Muscle of leg (tissue), 11 donors: ENCODE measurements around the gene ESPN. TPM values are rescaled to one million over a fixed set of nuclear protein-coding genes. Genes with fewer than 3 reads are reported as not detected.
A peak's percentile ranks its signal among the peaks of the same experiment; 100 is the strongest.

ENCODE experiments used
- DNase-seq: peaks from one replicate; pipeline ENCODE4 v3.0.0; 2013
- H3K27ac ChIP-seq: one replicate; pipeline ENCODE4 v1.5.1; 2013; ENCODE audit warnings: mild to moderate bottlenecking, low read length, control low read depth
- H3K27me3 ChIP-seq: one replicate; pipeline ENCODE4 v1.6.1; 2013; ENCODE audit warnings: low read length; ENCODE audit not compliant: control insufficient read depth, insufficient read depth
- H3K36me3 ChIP-seq: one replicate; pipeline ENCODE4 v1.6.1; 2013; ENCODE audit warnings: low read length; ENCODE audit not compliant: control insufficient read depth, insufficient read depth
- H3K4me1 ChIP-seq: one replicate; pipeline ENCODE4 v1.6.1; 2013; ENCODE audit warnings: low read length; ENCODE audit not compliant: control insufficient read depth, insufficient read depth
- H3K4me3 ChIP-seq: one replicate; pipeline ENCODE4 v1.5.1; 2013; ENCODE audit warnings: low read length, control low read depth
- H3K9me3 ChIP-seq: replicated peaks from 2 replicates; pipeline ENCODE4 v1.6.1; 2013; ENCODE audit warnings: low read depth, low read length; ENCODE audit not compliant: control insufficient read depth
- WGBS: methylation state at CpG from one replicate; pipeline ENCODE4 v1.1.5; 2013; ENCODE audit warnings: missing lambda C conversion rate; ENCODE audit not compliant: insufficient coverage; 5-methylcytosine and 5-hydroxymethylcytosine counted together
- polyA plus RNA-seq, 8 donors: library from polyadenylated mRNA; unstranded; fragments of 120-200 nt; gene quantifications; one replicate each; pipeline versions ENCODE4 v1.2.1 to v1.2.3, GENCODE V29; 2013; ENCODE audit warnings: inconsistent platforms in 1 of 8, low replicate concordance in 1 of 8; ENCODE audit not compliant: insufficient read length in 8 of 8, insufficient read depth in 1 of 8
- total RNA-seq: library from RNA; stranded (reverse); fragments of 120-200 nt; gene quantifications from one replicate; pipeline ENCODE4 v1.2.4, GENCODE V29; 2013

Gene ESPN
- total and polyA plus RNA-seq, 9 donors = 0.22 to 14.3 (median 1.7) TPM

DNA sequence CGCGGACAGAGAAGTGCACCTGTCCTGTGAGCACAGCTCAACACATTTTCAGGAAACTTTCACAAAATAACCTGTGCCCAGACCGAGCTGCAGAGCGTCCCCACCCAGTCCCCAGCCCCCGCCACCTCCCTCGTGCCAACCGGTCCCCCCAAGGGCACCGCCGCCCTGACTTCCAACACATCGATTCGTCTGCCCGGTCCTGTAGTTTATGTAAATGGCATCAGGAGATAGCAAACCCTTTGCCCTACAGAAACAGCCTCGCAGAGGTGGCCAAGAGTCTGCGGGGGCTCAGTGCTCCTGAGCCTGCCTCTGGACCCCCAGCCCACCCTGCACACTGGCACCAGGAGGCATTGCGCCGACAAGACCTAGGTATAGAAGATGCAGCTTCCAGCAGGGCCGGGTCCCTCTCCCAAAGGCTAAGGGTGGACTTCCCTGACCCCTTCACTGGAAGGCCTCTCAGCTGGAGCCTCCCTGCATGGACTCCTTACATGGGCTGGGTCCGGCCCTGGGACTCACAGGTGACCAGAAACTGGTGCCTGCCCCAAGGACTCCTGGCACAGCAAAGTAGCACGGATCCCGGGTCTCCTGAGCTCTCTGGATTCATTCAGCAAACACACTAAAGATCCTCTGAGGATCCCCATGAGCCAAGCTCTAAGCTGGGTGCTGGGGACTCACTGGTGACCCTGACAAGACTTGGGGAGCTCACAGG lies 73.4 kb downstream of the ESPN start:
- peaks cover 11% of the 10 kb centered on the region for H3K27me3 ChIP-seq
- H3K36me3 ChIP-seq = no peaks in the 10 kb centered on the region
- 62% methylated on average over 9 of the region's 20 CpGs for WGBS
- H3K4me3 ChIP-seq = peak overlapping the region; percentile 60
- no peaks in the 10 kb centered on the region for H3K9me3 ChIP-seq
- H3K4me1 ChIP-seq = peaks cover 77% of the 10 kb centered on the region
- DNase-seq = no peak
- peak overlapping the region; percentile 67 for H3K27ac ChIP-seq

DNA sequence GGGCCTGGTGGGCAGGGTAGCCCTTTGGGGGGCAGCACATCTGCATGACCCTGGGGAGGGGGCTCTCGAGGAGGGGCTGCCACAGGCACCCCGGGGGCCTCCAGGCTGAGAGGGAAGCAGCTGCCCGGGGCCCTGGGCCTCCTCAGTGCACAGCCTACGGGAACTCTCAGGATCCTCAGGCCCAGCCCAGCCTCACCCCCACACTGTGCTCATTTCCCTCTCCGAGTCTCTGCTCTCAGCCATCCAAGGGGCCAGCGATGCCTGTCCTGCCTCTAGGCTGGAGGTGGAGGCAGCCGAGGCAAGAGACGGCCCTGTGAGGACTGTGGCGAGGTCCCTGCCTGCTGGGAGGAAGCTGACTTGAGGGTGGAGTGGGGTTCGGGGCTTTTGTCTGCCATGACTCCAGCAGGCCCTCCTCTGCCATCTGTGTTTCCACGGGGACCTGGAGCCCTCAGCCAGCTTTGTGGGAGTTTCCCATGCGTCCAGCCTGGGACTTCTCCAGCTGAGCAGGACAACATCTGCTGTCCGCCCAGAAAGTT lies 74.1 kb downstream of the ESPN start:
- H3K27ac ChIP-seq = peak overlapping the region; percentile 67
- DNase-seq = peak; percentile 64
- peaks cover 11% of the 10 kb centered on the region for H3K27me3 ChIP-seq
- peaks cover 79% of the 10 kb centered on the region for H3K4me1 ChIP-seq
- no peaks in the 10 kb centered on the region for H3K36me3 ChIP-seq
- 43% methylated on average over 7 of the region's 13 CpGs for WGBS
- no peak overlapping the region for H3K4me3 ChIP-seq
- H3K9me3 ChIP-seq = no peaks in the 10 kb centered on the region

- Histone ChIP-seq H3K4me1 (peaks cover 83% of the 10 kb centered on the region), H3K36me3 (no peaks in the 10 kb centered on the region), H3K4me3 (no peak overlapping the region), H3K9me3 (no peaks in the 10 kb centered on the region), H3K27me3 (peaks cover 11% of the 10 kb centered on the region), H3K27ac (peak overlapping the region; percentile 67)
- DNase-seq = no peak
- WGBS = 91% methylated on average over 1 of the region's 4 CpGs
Measured at GRCh38 chr1:6499296-6499695, 74.7 kb downstream of the ESPN start.

DNA sequence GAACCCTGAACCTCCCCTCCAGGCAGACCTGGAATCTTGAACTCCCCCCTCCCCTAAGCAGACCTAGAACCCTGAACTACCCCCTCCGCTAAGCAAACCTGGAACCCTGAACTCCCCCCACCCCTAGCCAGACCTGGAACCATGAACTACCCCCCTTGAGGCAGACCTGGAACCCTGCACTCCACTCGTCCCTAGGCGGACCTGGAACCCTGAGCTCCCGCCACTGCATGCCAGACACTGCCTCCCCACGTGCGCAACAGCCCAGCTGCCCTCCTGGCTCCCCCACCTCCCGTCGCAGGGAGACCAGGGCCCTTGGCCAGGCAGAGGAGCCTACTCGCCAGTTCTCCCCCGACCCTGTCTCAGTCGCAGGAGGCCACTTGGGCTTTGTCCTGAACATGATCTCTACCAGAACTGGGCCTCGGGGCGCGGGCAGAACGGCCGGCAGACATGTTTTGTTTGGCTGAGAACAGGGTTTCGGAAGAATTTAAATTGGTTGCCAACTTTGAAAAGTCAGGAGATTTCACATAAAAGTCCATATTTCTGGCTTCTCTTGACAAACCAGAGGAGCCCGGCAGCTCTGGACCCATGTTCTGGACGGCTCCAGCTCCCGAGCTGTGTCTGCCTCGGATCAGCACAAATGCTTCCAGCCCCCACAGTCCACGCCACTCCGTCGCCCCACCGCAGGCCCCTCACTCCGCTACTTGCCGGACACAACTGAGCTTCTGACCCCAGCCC lies 76.1 kb downstream of the ESPN start:
- no peaks in the 10 kb centered on the region for H3K36me3 ChIP-seq
- no peak for DNase-seq
- 61% methylated on average over 21 of the region's 27 CpGs for WGBS
- no peaks in the 10 kb centered on the region for H3K9me3 ChIP-seq
- H3K27ac ChIP-seq = peak overlapping the region; percentile 3
- H3K4me3 ChIP-seq = no peak overlapping the region
- peaks cover 86% of the 10 kb centered on the region for H3K4me1 ChIP-seq
- H3K27me3 ChIP-seq = peaks cover 11% of the 10 kb centered on the region

- no peaks in the 10 kb centered on the region for H3K36me3 ChIP-seq
- no peaks in the 10 kb centered on the region for H3K9me3 ChIP-seq
- 80% methylated on average over 8 of the region's 10 CpGs for WGBS
- peaks cover 85% of the 10 kb centered on the region for H3K4me1 ChIP-seq
- peaks cover 8% of the 10 kb centered on the region for H3K27me3 ChIP-seq
- no peak for DNase-seq
- no peak overlapping the region for H3K4me3 ChIP-seq
- peak overlapping the region; percentile 39 for H3K27ac ChIP-seq
Measured at GRCh38 chr1:6501279-6501813, 76.8 kb downstream of the ESPN start.

GRCh38 chr1:6502000-6502891 lies 77.7 kb downstream of the ESPN start:
- peak overlapping the region; percentile 76 for H3K27ac ChIP-seq
- peaks cover 87% of the 10 kb centered on the region for H3K4me1 ChIP-seq
- no peaks in the 10 kb centered on the region for H3K9me3 ChIP-seq
- peaks cover 2% of the 10 kb centered on the region for H3K27me3 ChIP-seq
- DNase-seq = peak; percentile 91
- 58% methylated on average over 25 of the region's 31 CpGs for WGBS
- no peak overlapping the region for H3K4me3 ChIP-seq
- H3K36me3 ChIP-seq = no peaks in the 10 kb centered on the region

- Histone ChIP-seq H3K27ac (no peak overlapping the region), H3K9me3 (no peaks in the 10 kb centered on the region), H3K27me3 (no peaks in the 10 kb centered on the region), H3K4me3 (no peak overlapping the region), H3K36me3 (no peaks in the 10 kb centered on the region), H3K4me1 (peaks cover 89% of the 10 kb centered on the region)
- DNase-seq = no peak
- 69% methylated on average over 12 of the region's 20 CpGs for WGBS
Measured at GRCh38 chr1:6503884-6504602, 79.5 kb downstream of the ESPN start.

GRCh38 chr1:6504887-6505286 lies 80.3 kb downstream of the ESPN start:
- H3K36me3 ChIP-seq = no peaks in the 10 kb centered on the region
- DNase-seq = no peak
- no peak overlapping the region for H3K4me3 ChIP-seq
- H3K27ac ChIP-seq = no peak overlapping the region
- no peaks in the 10 kb centered on the region for H3K27me3 ChIP-seq
- WGBS = 91% methylated on average over 15 of the region's 15 CpGs
- peaks cover 89% of the 10 kb centered on the region for H3K4me1 ChIP-seq
- no peaks in the 10 kb centered on the region for H3K9me3 ChIP-seq
